A673 (cell line): ENCODE data around the gene SPAG6.

Experiments used
- EZH2 ChIP-seq: fragments of 200-600 bp; sonication (generic); IDR thresholded peaks from 2 replicates; pipeline ENCODE4 v1.6.1; 2017; ENCODE audit warnings: borderline replicate concordance, low read depth, mild to moderate bottlenecking, mixed read lengths, antibody characterized with exemption, low read length; ENCODE audit not compliant: poor library complexity, severe bottlenecking
- TF ChIP-seq, protein P1 (sequence below): fragments of 300-800, 200-600 bp; sonication (generic); conservative IDR thresholded peaks from 2 replicates; pipeline ENCODE4 v1.5.1; 2017; ENCODE audit warnings: low read depth, mild to moderate bottlenecking, antibody characterized with exemption, low read length, moderate library complexity, mixed read lengths

- TF ChIP-seq, protein P1, sequence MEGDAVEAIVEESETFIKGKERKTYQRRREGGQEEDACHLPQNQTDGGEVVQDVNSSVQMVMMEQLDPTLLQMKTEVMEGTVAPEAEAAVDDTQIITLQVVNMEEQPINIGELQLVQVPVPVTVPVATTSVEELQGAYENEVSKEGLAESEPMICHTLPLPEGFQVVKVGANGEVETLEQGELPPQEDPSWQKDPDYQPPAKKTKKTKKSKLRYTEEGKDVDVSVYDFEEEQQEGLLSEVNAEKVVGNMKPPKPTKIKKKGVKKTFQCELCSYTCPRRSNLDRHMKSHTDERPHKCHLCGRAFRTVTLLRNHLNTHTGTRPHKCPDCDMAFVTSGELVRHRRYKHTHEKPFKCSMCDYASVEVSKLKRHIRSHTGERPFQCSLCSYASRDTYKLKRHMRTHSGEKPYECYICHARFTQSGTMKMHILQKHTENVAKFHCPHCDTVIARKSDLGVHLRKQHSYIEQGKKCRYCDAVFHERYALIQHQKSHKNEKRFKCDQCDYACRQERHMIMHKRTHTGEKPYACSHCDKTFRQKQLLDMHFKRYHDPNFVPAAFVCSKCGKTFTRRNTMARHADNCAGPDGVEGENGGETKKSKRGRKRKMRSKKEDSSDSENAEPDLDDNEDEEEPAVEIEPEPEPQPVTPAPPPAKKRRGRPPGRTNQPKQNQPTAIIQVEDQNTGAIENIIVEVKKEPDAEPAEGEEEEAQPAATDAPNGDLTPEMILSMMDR: no peak
- no peak for TF ChIP-seq EZH2
Observed at GRCh38 chr10:22319980-22320558, 25.2 kb upstream of the SPAG6 start.
